GM12873 (cell line): ENCODE results near the gene ABLIM2.

Source experiments
- CTCF ChIP-seq: IDR thresholded peaks from 2 replicates; pipeline ENCODE4 v1.5.1; 2012; ENCODE audit warnings: low read depth, mild to moderate bottlenecking, moderate library complexity, low read length, control low read depth; ENCODE audit not compliant: insufficient read depth; ENCODE audit errors: missing control alignments

Gene ABLIM2

DNA sequence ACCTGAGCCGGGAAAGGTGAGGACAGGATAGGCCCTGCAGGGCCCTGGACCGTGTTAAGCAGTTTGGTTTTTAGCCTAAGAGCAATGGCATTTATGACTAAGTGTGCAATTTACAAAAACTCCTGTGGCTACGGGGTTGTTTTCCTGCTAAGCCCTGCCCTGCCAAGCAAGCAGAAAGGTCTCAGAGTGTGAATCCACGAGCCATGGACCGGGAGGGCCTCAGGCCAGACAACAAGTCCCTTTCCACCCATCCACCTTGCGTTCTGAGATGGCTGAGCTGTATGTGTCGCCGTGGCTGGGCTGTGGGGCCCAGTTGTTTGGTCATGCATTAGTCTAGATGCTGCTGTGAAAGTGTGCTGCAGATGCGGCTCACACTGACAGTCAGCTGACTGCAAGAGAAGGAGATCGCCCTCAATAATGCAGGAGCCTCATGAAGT, 185.1 kb downstream of the ABLIM2 start:
- no peak for TF ChIP-seq CTCF

DNA sequence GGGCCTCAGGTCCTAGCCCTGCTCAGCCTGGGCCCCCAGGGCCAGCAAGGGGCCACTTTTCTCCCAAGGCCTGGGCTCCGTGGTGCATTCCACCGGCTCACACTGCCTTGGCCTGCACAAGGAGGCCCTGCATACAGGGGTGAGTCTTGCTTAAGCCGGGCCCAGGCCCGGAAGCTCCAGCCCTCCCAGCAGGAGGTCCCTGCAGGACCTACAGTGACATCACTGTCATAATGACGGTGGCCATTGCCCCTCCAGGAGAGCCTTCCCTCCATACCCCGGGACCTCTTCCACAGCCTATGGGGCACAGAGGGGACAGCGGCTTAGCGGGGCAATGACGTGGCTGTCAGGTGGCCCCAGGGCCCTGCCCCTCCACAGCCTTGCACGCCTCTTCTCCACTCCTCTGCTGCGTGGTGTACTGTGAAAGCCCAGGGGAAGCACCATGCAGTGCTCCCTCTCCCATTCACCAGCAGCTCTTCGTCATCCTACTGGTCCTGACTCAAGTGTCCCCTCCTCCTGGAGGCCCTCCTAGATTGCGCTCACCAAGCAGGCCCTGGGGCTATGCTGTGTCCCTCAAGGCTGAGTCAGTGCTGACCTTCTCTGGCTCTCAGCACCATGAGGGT, 186.6 kb downstream of the ABLIM2 start:
- TF ChIP-seq CTCF: no peak

- TF ChIP-seq CTCF: no peak
Measured at GRCh38 chr4:7971159-7971631, 187.4 kb downstream of the ABLIM2 start.

DNA sequence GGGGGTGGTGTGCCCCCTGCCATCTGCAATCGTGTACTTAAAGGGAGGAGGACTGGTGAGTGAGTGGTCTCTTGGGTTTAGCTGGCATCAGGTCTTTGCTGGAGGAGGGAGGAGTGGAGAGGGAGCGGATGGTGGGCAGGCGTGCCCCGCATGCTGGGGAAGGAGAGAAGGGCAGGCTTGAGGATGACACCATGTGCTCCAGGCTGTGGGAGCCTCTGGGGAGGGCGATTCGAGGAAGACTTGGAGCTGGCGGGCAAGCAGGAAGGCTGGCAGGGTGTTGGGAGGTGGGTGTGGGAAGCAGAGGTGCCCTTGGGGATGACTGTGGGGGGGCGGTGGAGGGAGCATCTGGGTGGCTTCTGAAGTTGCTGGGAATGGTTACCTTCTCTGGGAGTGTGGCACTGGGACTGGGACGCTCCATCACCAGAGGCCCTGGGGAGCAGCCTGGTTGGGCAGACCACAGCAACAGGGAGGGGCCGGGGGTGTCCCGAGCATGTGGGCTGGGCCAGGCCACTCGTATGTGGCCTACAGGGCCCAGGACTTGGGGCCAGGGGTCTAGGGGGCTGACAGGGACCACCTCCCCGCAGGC, 188.2 kb downstream of the ABLIM2 start:
- TF ChIP-seq CTCF: no peak

GRCh38 chr4:7968262-7968896, 190.2 kb downstream of the ABLIM2 start:
- TF ChIP-seq CTCF: no peak

DNA sequence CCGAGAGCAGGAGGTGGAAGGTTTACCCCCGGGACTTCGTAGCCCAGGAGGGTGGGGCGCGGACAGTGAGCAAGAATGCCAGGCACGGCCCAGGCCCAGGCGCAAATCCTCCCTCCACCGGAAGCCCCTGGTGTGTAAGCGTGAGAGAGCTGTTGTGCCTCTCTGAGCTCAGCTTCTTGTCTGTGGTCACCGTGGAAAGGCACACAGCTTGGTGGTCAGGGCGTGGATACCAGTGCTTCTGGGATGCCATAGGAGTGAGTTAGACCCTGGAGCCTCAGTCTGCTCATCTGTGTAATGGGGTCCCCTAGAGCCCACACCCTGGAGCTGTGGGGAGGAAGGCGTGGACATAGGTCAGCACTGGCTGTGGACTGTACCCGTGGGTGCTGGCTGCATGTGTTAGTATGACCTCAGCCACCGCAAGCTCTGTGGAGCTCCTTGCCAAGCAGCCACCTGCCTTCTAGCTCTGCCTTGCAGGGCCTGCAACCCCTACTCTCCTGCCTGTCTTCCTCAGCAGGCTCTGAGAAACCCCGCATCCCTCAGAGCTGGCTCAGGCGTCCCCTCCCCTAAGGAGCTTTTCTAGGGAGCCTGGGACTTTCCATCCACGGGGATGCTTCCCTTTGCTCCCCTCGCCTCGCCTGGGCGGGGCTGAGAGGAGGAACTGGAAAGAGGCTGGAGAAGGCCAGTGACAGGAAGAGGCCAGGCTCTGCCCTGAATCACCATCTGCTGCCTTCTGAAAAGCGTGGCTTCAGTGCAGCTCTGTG, 190.9 kb downstream of the ABLIM2 start:
- no peak for TF ChIP-seq CTCF

DNA sequence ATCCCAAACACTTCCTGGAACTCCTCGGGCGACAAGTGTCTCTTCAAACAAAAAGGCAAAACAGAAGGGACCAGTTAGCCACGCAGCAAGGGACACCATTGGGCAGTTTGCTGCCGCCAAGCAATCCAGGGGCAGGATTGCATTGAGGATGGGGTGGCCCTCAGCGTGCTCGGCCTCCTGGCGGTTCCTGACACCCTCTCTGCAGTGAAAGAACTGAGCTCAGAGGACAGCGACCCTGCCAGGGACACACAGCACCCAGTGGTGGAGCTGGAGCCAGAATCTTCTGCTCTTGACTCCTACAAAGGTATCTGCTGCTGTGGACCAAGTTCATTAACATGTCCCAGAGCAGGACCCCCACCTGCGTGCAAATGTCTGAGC, 191.6 kb downstream of the ABLIM2 start:
- TF ChIP-seq CTCF: no peak
